Prostate gland (tissue), 2 donors: Measurements from ENCODE around the gene FOXJ3. TPM values are rescaled to one million over a fixed set of nuclear protein-coding genes. Genes with fewer than 3 reads are reported as not detected.

Experiments used
- DNase-seq: peaks from one replicate; pipeline ENCODE4 v3.0.0-alpha.2; 2019; ENCODE audit warnings: low spot score
- H3K27ac ChIP-seq, 2 donors: fragments of 200-600 bp; sonication (generic); 2 replicates each; pipeline ENCODE4 v1.5.1; 2017 to 2019
- H3K27me3 ChIP-seq: fragments of 200-600 bp; sonication (generic); replicated peaks from 2 replicates; pipeline ENCODE4 v1.5.1; 2019; ENCODE audit not compliant: insufficient read depth
- H3K36me3 ChIP-seq, 2 donors: fragments of 200-600 bp; sonication (generic); 1 replicate in 1 of 2; 2 replicates in 1 of 2; pipeline versions ENCODE4 v1.5.1 to v1.8.1; 2017 to 2019
- H3K4me1 ChIP-seq: fragments of 200-600 bp; sonication (generic); replicated peaks from 2 replicates; pipeline ENCODE4 v1.5.1; 2019
- H3K4me3 ChIP-seq, 2 donors: fragments of 200-600 bp; sonication (generic); 2 replicates each; pipeline ENCODE4 v1.5.1; 2017 to 2019
- H3K9me3 ChIP-seq: fragments of 200-600 bp; sonication (generic); 2 replicates; pipeline ENCODE4 v1.5.1; 2017
- POLR2A ChIP-seq: fragments of 450-650 bp; IDR thresholded peaks from one replicate; pipeline ENCODE4 v1.6.1; 2016; ENCODE audit warnings: antibody characterized with exemption, mild to moderate bottlenecking
- POLR2AphosphoS5 ChIP-seq: sonication (generic); formaldehyde crosslinking; IDR thresholded peaks from one replicate; pipeline ENCODE4 v1.6.1; 2017; ENCODE audit warnings: antibody characterized with exemption
- WGBS: methylation state at CpG from one replicate; pipeline ENCODE4 v1.1.5; 2018; 5-methylcytosine and 5-hydroxymethylcytosine counted together
- intact Hi-C: fragments of 100-400 bp; cut with DNase I; formaldehyde crosslinking; loops from one replicate; pipeline ENCODE4 v1.14.2; 2022
- total RNA-seq, 2 donors: library from RNA; depleted of rRNA; stranded (reverse); fragments of >200 nt; gene quantifications; one replicate each; pipeline ENCODE4 v1.1.0, GENCODE V29; 2016
- TF ChIP-seq, protein P1 (sequence below), 4 experiments: fragments of 200-600 bp in 2 of 4; fragments of 450-650 bp in 2 of 4; sonication (generic) in 2 of 4; IDR thresholded peaks; 1 replicate in 3 of 4; 2 replicates in 1 of 4; pipeline ENCODE4 v1.5.1; 2016 to 2019; ENCODE audit warnings: antibody characterized with exemption in 4 of 4, mild to moderate bottlenecking in 2 of 4, moderate library complexity in 2 of 4

Gene FOXJ3
- total RNA-seq, 2 donors from 2014 or later = 54.1 to 58.5 TPM

DNA sequence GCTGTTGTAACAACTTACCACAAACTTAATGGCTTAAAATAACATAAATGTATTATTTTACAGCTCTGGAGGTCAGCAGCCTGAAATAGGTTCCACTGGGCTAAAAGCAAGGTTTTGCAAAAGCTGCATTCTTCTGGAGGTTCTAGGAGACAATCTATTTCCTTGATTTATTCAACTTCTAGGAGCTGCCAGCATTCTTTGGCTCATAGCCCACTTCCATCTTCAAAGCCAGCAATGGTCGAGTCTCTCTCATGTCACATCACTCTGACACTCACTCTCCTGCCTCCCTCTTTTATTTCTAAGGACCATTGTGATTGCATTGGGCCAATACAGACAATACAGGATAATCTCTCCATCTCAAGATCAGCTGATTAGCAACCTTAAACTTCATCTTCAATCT is 15.1 kb upstream of the FOXJ3 start:
- Histone ChIP-seq H3K27me3 (no peaks in the 10 kb centered on the region), H3K36me3 (no peaks in the 10 kb centered on the region), H3K4me1 (no peaks in the 10 kb centered on the region), H3K27ac (no peak overlapping the region), H3K9me3 (no peaks in the 10 kb centered on the region), H3K4me3 (no peak overlapping the region)
- 0% methylated on average over 1 of the region's 1 CpG for WGBS
- no peak for DNase-seq
- intact Hi-C loops = no loop called here
- TF ChIP-seq, protein P1, sequence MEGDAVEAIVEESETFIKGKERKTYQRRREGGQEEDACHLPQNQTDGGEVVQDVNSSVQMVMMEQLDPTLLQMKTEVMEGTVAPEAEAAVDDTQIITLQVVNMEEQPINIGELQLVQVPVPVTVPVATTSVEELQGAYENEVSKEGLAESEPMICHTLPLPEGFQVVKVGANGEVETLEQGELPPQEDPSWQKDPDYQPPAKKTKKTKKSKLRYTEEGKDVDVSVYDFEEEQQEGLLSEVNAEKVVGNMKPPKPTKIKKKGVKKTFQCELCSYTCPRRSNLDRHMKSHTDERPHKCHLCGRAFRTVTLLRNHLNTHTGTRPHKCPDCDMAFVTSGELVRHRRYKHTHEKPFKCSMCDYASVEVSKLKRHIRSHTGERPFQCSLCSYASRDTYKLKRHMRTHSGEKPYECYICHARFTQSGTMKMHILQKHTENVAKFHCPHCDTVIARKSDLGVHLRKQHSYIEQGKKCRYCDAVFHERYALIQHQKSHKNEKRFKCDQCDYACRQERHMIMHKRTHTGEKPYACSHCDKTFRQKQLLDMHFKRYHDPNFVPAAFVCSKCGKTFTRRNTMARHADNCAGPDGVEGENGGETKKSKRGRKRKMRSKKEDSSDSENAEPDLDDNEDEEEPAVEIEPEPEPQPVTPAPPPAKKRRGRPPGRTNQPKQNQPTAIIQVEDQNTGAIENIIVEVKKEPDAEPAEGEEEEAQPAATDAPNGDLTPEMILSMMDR (IDR thresholded peaks at IDR 0.05) = no peak
- no peak for TF ChIP-seq POLR2AphosphoS5
- TF ChIP-seq POLR2A = no peak

DNA sequence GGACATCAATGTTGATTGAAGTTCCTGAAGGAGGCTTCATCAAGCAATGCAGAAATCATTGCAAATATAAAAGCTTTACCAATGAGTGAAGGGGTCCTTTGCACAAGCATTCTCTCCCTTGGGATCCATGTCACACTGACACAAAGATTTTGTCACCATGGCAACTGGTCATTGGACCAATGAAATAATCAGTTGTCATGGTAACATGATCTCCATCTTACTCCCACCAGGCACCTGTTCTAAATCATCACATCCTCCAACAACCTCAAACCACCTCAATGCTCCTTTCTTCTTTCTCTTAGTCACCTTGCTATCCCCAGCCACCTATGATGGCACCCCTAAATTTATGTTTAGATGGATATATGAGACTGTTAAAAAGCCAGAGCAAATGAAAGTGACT is 13.5 kb upstream of the FOXJ3 start:
- Histone ChIP-seq H3K9me3 (no peaks in the 10 kb centered on the region), H3K4me3 (no peak overlapping the region), H3K36me3 (no peaks in the 10 kb centered on the region), H3K4me1 (no peaks in the 10 kb centered on the region), H3K27me3 (no peaks in the 10 kb centered on the region), H3K27ac (no peak overlapping the region)
- TF ChIP-seq POLR2A = no peak
- TF ChIP-seq, protein P1 (IDR thresholded peaks at IDR 0.05) = no peak
- TF ChIP-seq POLR2AphosphoS5 = no peak
- intact Hi-C loops = no loop called here
- DNase-seq = no peak

DNA sequence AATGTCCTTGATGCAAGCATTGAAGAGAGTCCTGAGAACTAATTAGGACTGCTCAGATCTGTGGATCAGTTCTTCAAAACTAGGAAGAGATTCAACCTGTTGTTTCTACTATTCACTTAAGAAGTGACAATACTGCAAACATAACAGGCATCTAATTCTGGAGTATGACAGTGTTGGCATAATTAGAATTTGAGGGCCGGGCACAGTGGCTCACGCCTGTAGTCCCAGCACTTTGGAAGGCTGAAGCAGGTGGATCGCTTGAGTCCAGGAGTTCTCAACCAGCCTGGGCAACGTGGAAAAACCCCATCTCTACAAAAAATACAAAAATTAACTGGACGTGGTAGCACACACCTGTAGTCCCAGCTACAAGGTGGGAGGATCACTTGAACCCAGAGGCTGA is 8.0 kb upstream of the FOXJ3 start:
- DNase-seq = no peak
- TF ChIP-seq POLR2AphosphoS5 (no peak), POLR2A (no peak)
- TF ChIP-seq, protein P1 (IDR thresholded peaks at IDR 0.05) = no peak
- no peaks in the 10 kb centered on the region for H3K36me3 ChIP-seq
- no peaks in the 10 kb centered on the region for H3K27me3 ChIP-seq
- H3K27ac ChIP-seq = no peak overlapping the region
- H3K4me3 ChIP-seq = no peak overlapping the region
- WGBS = 83% methylated on average over 5 of the region's 5 CpGs
- no peaks in the 10 kb centered on the region for H3K9me3 ChIP-seq
- intact Hi-C loops = no loop called here
- no peaks in the 10 kb centered on the region for H3K4me1 ChIP-seq

DNA sequence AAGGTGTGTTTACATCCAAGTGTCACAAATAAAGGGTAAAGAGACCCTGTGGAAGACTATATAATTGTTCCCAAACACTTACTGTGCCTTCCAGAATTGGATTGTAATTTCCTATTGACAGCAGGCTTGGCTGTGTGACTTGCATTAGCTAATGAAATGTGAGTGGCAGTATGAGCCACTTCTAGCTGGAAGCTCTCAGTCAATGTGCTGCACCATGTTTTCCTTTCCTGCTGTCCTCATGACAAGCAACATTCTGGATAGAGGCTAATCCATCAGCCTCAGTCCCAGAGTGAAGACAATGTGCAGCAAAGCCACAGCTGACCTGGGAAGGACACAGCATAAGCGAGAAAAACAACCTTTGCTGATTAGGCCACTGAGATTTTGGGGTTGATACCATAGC is 5.9 kb upstream of the FOXJ3 start:
- WGBS = 83% methylated on average over 1 of the region's 1 CpG
- no peak for DNase-seq
- Histone ChIP-seq H3K36me3 (no peaks in the 10 kb centered on the region), H3K27me3 (no peaks in the 10 kb centered on the region), H3K4me3 (no peak overlapping the region), H3K4me1 (peaks cover 4% of the 10 kb centered on the region), H3K9me3 (no peaks in the 10 kb centered on the region), H3K27ac (peak overlapping the region; percentile 55 to 60)
- TF ChIP-seq, protein P1 (IDR thresholded peaks at IDR 0.05) = no peak
- no peak for TF ChIP-seq POLR2A
- no peak for TF ChIP-seq POLR2AphosphoS5
- intact Hi-C loops = no loop called here

DNA sequence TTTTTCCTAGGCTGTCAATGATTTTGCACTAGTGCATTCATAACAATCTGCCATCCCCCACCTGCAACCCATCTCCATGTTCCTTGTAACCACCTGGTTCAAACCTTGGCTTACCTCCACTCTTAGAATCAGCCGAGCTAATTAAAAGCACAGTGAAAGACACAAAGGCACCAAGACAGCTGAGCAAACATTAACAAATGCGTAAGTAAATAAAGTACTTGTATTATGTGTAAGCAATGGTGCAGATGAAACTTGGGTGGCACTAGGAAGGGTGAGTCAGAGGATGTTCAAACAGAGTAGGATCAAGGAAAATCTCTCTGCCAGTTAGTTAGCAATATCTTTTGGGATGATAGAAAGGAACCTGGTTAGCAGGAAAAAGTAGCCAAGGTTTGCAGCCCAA is 5.1 kb upstream of the FOXJ3 start:
- no peaks in the 10 kb centered on the region for H3K36me3 ChIP-seq
- H3K9me3 ChIP-seq = no peaks in the 10 kb centered on the region
- no peaks in the 10 kb centered on the region for H3K27me3 ChIP-seq
- TF ChIP-seq POLR2A = no peak
- TF ChIP-seq POLR2AphosphoS5 = peak; percentile 97
- DNase-seq = peak; percentile 85
- peaks cover 4% of the 10 kb centered on the region for H3K4me1 ChIP-seq
- WGBS = 31% methylated on average over 2 of the region's 2 CpGs
- intact Hi-C loops = no loop called here
- no peak overlapping the region for H3K4me3 ChIP-seq
- H3K27ac ChIP-seq = peak overlapping the region; percentile 55 to 60
